Hematopoietic multipotent progenitor cell treated with erythropoietin and hydrocortisone succinate and interleukin-3 and kit ligand, for 17 days (in vitro differentiated cells): ENCODE results near the gene DUSP18.
A peak's percentile ranks its signal among the peaks of the same experiment; 100 is the strongest.
"Not testable (repeated sequence)": the region's sequence is repeated elsewhere in the genome, so short reads cannot be mapped to it uniquely, and the experiment has no call there.

Experiments
- DNase-seq: peaks from one replicate; pipeline ENCODE4 v3.0.0-alpha.2; 2015; ENCODE audit warnings: low spot score

DUSP18 gene

GRCh38 chr22:30640361-30640760, 27.3 kb downstream of the DUSP18 start:
- DNase-seq = no peak

- no peak for DNase-seq
Observed at GRCh38 chr22:30637701-30638114, 30.0 kb downstream of the DUSP18 start.

GRCh38 chr22:30636226-30637077, 31.2 kb downstream of the DUSP18 start:
- no peak for DNase-seq

- DNase-seq = peak; percentile 89
Observed at GRCh38 chr22:30635273-30636225, 32.1 kb downstream of the DUSP18 start, which contains the start of gene SLC35E4. Gene SLC35E4 (plus strand): TSS chr22:30635781. CDS start chr22:30636451, 670 bp downstream.

GRCh38 chr22:30634471-30635233, 33.0 kb downstream of the DUSP18 start:
- DNase-seq = peak; percentile 88

GRCh38 chr22:30631469-30631868, 36.2 kb downstream of the DUSP18 start:
- DNase-seq = not testable (repeated sequence)

GRCh38 chr22:30628491-30628890, 39.2 kb downstream of the DUSP18 start:
- no peak for DNase-seq

DNA sequence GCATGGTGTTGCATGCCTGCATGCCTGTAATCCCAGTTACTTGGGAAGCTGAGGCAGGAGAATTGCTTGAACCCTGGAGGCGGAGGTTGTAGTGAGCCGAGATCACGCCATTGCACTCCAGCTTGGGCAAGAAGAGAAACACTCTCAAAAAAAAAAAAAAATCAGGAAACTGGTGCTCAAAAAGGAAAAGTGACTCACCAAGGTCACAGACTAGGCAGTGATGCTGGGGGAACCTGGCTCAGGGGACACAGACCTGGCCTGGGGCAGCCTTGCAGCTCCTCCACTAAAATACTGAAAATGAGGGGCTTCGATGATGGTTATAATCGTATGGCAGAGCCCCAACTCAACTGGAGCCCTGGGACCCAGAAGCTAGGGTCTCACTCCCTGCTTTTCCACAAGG, 40.2 kb downstream of the DUSP18 start:
- no peak for DNase-seq

GRCh38 chr22:30626413-30626812, 41.3 kb downstream of the DUSP18 start:
- DNase-seq = no peak

GRCh38 chr22:30619909-30620308, 47.8 kb downstream of the DUSP18 start:
- DNase-seq = not testable (repeated sequence)

- no peak for DNase-seq
Observed at GRCh38 chr22:30617819-30618218, 49.9 kb downstream of the DUSP18 start.

GRCh38 chr22:30615543-30615954, 52.1 kb downstream of the DUSP18 start:
- no peak for DNase-seq

- no peak for DNase-seq
Observed at GRCh38 chr22:30614879-30615278, 52.8 kb downstream of the DUSP18 start.

- no peak for DNase-seq
Observed at GRCh38 chr22:30614268-30614667, 53.4 kb downstream of the DUSP18 start.

DNA sequence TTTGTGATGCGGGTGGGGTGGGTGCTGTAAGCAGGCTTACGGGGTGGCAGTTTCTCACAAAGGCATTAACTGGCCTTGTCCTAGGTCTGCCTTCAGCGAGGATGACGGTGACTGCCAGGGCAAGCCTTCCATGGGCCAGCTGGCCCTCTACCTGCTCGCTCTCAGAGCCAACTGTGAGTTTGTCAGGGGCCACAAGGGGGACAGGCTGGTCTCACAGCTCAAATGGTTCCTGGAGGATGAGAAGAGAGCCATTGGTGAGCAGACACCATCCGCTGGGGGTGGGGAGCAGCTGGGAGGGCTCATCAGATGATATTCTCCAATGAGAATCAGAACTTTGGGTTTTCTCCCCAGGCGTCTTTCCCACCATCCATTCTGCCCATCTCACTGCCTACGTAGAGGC, 54.9 kb downstream of the DUSP18 start:
- no peak for DNase-seq
